ENCODE data around the gene RAB36.

The RAB36 gene

GRCh38 chr22:23184764-23185113, 39.5 kb downstream of the RAB36 start:
- no peak for DNase-seq

- no peak for DNase-seq
Measured at GRCh38 chr22:23187211-23187610, 41.9 kb downstream of the RAB36 start.

GRCh38 chr22:23187871-23188700, 42.8 kb downstream of the RAB36 start:
- DNase-seq, result no peak

GRCh38 chr22:23190526-23190925, 45.2 kb downstream of the RAB36 start:
- no peak for DNase-seq

GRCh38 chr22:23192133-23192532, 46.9 kb downstream of the RAB36 start:
- DNase-seq, result no peak

- no peak for DNase-seq
Measured at GRCh38 chr22:23192558-23192957, 47.3 kb downstream of the RAB36 start.

- DNase-seq, result no peak
Measured at GRCh38 chr22:23193196-23193827, 48.0 kb downstream of the RAB36 start.

- DNase-seq, result no peak
Measured at GRCh38 chr22:23193882-23194281, 48.6 kb downstream of the RAB36 start.

- DNase-seq, result no peak
Measured at GRCh38 chr22:23196165-23196564, 50.9 kb downstream of the RAB36 start.

- DNase-seq, result no peak
Measured at GRCh38 chr22:23197836-23198235, 52.6 kb downstream of the RAB36 start.

GRCh38 chr22:23199159-23199558, 53.9 kb downstream of the RAB36 start:
- DNase-seq, result no peak

- no peak for DNase-seq
Measured at GRCh38 chr22:23200898-23201297, 55.6 kb downstream of the RAB36 start.

GRCh38 chr22:23202812-23203451, 57.7 kb downstream of the RAB36 start:
- no peak for DNase-seq

- no peak for DNase-seq
Measured at GRCh38 chr22:23203452-23204124, 58.3 kb downstream of the RAB36 start.

GRCh38 chr22:23204125-23204488, 58.8 kb downstream of the RAB36 start:
- DNase-seq, result no peak

- DNase-seq, result peak; percentile 75
Measured at GRCh38 chr22:23204541-23205157, 59.4 kb downstream of the RAB36 start.

GRCh38 chr22:23205339-23206049, 60.2 kb downstream of the RAB36 start:
- DNase-seq, result no peak

- no peak for DNase-seq
Measured at GRCh38 chr22:23206915-23207314, 61.6 kb downstream of the RAB36 start.

GRCh38 chr22:23207729-23208393, 62.6 kb downstream of the RAB36 start:
- no peak for DNase-seq

- no peak for DNase-seq
Measured at GRCh38 chr22:23210428-23211170, 65.3 kb downstream of the RAB36 start.

GRCh38 chr22:23211622-23212021, 66.3 kb downstream of the RAB36 start:
- no peak for DNase-seq
